SKM-1 treated with dmso at 0.1 percent for 144 hours (cell line): ENCODE measurements around the gene CCT5.
"Not testable (repeated sequence)": the region's sequence is repeated elsewhere in the genome, so short reads cannot be mapped to it uniquely, and the experiment has no call there.

Experiments
- DNase-seq: peaks from one replicate; lab custom pipeline; 2025; ENCODE audit not compliant: unreplicated experiment; lab: John Stamatoyannopoulos, UW

Gene CCT5

DNA sequence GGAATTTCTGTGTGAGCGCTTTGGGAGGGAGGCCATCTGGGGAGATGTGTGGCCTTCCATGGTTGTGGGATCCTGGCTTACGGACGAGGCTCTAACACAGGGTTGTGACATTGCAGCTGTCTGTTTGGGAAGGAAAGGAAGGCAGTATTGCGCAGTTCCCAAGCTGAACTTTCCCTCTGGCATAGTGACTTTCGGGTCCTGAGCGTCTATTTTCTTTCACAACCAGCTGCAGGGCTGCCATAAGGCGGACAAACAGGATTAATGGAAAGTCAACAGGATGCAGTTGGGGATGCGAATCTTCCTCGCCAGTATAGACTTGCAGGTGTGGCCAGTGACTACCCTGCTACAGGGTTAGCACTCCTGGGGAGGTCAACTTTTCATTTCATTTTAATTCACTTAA is 25.9 kb downstream of the CCT5 start:
- DNase-seq = no peak

DNA sequence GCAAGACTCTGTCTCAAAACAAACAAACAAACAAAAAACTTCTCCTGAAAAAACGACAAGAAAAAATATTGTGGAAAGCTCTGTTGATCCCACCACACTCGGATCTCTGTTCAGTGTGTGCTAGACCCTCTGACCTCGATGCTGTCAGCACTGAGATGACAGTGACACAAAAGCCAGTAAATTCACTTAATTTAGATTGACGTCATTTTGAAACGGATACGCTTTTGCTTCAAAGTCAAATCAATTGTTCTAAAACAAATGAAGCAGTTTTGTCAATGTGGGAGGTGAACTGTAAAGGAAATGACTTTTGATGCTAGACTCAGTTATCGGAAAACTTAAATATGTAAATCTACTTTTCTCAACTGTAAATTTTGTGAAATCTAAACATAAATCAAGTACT is 26.6 kb downstream of the CCT5 start:
- DNase-seq = no peak

DNA sequence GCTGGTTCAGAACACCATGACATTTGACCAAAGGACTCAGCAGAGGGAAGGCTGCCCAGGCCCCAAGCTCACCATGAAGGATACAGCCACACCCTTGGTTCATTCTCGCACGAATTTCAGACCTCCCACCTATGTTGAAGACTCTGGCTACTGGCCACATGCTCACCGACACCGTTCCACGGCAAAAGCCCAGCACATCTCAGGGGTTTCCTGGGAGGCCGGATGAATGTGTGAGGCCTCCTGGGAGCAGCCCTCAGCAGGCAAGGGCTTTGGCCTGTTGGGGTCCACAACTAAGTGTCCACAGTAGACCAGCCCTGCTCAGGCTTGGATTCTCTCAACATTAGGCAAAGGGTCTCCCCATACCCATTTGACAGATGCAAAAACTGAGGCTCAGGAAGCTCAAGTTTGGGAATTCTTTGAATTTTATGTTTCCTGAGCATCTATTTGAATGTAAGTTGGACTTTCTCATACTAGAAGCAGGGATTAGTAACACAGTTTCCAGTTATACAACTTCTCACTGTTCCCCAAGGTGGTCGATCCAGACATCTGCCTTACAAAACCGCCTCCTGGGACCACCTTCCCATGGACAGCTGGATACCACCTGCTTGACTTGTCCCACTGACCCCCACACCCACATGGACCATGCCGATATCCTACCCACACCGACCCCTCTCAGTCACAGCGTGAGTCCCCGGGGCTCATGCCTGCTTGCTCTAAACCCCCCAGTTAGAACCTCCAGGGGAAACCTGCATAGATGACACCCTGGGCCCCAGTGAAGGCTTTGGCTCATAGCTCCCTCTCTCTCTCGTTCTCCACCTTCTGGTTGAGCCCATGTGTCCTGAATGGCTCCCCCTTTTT is 27.9 kb downstream of the CCT5 start:
- DNase-seq = no peak

DNA sequence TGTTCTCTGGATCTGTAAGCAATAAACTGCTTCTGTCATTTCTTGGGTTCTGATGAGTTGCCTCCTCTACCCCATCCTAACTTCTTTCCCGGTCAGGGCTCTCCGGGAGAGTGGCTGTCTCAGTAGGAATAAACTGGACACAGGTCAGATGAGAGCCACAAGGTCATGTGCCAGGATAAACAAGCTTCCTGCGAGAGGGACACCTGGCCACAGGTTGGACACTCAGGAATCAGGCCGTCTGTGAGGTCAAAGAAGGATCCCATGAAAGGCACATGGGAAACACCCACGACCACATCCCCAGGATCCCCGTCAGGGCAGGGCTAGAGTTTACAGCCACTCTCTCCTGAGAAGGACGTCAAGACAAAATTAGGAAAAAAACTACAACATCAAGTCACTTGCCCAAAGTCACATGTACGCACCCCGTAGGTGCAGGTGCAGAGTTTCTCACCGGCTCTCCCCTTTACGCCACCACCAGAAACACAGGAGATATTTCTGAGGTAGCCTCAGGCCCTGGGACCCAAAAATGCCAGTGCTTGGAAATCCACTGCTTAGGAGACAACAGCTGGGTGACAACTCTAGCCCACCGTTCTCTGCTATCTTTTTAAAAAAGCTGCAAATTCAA is 28.7 kb downstream of the CCT5 start:
- no peak for DNase-seq

DNA sequence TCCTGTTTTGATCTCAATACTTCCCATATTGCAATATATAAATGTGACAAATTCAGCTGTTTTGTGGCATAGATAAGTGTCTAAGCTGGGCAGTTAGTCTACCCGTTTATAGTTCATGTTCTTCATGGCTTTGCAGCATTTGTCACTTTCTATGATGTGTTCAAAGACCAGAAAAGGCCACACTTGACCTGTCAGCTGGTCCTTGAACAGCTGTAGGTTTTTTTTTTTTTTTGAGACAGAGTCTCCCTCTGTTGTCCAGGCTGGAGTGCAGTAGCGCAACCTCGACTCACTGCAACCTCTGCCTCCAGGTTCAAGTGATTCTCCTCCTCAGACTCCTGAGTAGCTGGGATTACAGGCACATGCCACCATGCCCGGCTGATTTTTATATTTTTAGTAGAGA is 29.2 kb downstream of the CCT5 start:
- no peak for DNase-seq

DNA sequence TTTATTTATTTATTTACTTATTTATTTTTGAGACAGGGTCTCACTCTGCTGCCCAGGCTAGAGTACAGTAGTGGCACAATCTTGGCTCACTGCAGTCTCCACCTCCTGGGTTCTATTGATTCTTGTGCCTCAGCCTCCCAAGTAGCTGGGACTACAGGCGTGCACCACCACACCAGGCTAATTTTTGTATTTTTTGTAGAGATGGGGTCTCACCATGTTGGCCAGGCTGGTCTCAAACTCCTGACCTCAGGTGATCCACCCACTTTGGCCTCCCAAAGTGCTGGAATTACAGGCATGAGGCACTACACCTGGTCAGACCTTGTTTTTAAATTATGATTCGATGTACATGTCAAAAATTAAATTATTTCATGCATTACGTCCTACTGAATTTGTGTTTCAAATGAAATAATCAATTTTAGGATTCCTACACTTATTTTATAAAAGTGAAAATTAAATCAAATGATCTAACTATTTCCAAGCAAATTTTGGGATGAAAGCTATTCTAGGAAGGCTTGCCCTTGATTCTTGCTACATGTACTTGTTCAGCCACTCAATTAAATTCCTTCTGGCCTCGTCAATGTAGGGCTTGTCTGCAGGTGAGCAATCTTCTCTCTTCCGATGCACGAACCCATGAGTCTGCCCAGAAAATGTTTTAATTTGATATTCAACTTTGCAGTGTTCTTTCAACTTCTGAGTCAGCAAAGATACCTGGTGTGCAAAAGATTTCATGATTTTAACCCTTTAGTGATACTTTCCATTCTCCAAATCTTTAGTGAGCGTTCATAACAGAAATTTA is 30.0 kb downstream of the CCT5 start:
- DNase-seq = no peak

DNA sequence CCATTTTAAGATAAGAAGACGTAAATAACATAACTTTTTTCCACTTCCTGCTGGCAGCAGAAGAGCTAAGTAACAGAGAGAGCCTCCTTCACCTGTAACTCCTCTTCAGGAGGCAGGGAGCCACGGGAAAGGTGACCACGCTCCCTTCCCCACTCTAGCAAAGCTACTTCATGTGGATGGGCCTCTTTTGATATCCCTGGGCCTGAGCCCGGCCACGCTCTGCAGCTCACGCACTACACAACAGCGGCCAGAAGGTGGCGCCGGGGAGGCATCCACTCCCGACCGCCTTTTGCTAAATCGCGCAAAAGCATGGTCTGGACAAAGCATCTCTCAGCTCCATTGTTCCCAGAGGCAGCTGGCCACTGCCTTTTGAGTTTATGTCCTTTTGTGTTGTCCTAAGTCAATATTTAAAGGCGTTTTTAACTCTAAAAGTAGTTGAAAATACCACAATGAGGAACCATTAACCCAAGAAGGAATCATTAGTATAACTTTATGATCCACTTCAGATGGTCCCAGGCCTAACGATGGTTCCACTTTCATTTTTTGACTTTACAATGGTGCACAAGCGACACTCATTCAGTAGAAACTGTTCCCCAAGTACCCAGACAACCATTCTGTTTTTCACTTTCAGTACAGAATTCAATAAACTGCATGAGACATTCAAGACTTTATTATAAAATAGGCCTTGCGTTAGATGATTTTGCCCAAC is 34.0 kb downstream of the CCT5 start:
- DNase-seq = peak; percentile 50

DNA sequence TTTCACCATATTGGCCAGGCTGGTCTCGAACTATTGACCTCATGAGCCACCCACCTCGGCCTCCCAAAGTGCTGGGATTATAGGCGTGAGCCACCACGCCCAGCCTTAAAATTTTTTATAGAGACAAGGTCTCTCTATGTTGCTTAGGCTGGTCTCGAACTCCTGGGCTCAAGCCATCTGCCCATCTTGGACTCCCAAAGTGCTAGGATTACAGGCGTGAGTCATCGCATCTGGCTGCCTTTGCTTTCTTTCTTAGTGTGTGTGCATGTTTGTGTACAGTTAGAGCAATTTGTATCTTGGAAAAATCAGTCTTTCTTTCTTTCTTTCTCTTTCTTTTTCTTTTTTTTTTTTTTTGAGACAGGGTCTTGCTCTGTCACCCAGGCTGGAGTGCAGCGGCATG is 35.3 kb downstream of the CCT5 start:
- not testable (repeated sequence) for DNase-seq

DNA sequence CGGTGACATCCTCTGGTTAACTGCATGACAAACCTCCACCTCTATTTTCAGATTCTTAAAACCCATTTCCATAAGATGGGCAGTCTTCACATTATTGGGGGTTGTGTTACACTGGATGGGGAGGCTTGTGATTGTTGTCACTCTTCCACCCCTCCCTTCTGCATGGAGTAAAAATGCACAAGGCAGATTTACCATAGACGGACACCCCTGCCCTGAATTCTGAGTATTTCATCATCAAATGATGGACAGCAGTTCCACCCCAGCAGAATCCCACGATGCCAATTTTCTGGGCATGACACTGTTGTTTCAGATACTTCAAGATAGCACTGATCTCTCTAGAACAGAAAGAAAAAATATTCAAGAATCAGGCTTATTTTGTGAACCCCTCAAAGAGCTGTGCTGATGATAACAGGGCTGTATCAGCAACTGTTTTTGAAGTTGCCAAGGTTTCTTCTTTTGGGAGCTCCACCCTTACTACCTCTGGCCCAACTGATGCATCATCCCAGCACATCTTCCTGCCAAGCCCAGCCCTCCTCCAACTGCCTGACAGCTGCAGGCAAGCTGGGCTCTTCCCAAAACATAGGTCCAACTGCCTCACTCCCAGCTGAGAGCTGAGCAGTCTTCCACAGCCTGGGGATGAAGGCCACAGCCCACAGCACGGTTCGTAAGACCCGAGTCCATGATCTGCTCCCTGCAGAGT is 36.2 kb downstream of the CCT5 start:
- no peak for DNase-seq

DNA sequence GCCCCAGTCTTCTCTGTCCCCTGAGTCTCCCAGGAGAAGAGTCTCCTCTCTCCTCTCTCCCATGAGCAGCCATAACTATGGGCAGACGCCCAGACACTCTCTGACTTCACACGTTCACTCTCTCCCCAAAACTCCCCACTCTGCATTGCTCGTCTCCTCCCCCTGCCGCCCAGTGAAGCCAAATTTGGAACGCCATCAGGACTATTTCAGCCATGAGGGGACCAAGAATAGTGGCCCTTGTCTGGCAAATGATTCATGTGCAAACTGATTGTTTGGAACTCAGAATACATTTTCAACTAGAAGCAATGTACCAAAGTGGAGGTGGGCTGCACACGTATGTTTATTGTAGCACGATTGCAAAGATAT is 36.8 kb downstream of the CCT5 start:
- no peak for DNase-seq

DNA sequence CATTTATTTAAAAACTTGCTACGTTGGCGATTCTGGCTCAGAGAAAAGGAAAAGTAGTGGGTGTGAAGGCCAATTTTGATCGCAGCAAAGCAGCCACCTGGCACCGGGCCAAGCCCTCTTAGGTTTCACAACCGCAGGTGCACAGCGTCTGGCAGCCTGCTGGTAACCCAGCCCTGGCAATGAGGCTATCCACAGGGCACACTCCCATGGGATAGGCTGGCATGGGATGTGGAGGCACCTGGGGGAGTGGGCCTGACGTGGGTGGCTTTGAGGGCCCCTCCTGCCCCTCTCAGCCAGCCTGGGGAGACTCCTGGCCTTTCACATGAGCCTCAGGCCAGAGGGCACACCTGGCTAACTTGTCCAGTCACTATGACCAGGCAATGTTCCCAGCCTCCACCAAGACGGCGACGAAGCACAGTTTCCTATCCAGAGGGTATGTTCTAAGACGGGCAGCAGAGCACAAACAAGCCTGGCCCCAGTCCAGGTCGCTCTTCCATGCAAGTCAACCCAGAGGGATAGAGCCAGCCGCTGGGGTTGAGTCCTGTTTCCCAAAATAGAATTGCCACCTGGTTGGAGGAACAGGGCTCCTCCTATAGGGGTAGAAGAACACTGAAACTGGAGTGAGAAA is 38.6 kb downstream of the CCT5 start:
- no peak for DNase-seq

DNA sequence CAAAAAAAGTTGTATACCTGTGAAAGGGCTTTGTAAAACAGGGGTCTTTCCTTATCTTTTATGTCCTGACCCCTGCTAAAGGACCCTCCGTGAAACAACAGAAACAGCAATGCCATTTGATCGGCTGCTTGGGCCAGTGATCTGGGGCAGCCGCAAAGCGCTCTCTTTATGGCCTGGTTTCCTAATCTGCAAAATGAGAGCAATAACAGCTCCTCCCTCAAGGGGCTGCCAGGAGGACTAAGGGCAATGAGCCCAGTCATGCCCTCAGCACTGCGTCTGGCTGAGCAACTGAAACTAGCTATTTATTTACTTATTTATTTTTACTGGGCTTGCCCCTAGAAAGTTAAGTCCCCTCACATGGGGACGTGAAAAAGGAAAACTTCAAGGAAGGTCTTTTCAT is 39.3 kb downstream of the CCT5 start:
- no peak for DNase-seq

DNA sequence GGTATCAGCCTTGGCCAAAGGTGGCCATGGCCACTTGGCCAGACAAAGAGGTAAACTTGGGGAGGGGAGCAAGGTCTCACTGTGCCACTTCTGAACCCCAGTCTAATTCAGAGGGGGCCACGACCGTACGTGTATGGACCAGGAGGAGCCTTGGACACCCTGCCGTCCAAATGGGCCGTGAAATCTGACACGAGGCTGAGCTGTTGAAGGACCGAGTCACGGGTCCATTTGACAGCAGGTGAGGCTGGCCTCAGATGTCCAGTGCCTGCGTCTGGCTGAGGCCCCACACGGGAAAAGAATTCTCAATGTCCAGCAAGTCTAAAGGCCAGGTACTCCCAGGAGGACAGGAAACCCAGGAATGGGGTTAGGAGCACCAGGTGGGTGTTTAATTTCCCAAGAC is 39.9 kb downstream of the CCT5 start:
- DNase-seq = no peak

DNA sequence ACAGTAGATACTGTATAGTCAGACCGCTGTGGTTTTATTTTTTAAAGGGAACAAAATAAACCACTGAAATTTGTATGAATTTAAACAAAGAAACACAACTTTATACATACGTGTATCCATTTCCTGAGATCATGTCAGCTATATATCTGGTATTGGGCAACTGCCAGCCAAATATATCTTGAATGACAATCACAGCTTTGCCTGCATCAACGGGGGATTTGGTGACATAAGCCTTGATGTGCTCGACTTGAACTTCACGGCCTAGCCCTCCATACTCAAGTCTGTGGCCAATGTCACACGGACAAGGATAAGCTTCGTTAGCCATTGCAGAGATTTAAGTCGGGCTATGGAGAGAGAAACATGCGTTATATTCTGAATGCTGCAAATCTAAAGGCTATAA is 40.4 kb downstream of the CCT5 start:
- DNase-seq = no peak

DNA sequence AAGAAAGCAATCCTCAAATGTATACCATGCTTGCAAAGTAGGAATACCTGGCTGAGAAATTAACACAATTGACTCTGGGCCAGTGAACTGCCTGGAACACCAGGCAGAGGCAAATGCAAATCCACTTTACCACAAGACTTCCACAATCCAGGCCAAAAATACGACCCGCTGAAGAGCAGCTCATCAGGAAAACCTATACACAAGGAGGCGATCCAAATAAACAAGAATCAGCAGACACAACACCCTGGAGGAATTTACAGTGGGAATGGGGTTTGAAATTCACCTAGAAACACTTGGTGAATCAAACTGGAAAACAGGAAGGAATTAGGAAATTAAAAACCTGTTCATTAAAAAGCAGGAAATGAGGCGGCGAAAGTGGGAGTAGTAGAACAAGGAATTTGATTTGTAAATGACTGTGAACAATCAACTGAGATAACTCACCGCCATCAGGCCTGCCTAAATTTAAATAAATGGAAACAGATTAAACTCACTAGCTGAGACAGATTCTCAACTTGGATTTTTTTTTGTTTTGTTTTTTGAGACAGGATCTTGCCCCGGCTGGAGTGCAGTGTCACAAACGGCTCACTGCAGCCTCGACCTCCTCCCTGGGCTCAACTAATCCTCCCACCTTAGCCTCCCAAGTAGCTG is 41.7 kb downstream of the CCT5 start:
- no peak for DNase-seq

DNA sequence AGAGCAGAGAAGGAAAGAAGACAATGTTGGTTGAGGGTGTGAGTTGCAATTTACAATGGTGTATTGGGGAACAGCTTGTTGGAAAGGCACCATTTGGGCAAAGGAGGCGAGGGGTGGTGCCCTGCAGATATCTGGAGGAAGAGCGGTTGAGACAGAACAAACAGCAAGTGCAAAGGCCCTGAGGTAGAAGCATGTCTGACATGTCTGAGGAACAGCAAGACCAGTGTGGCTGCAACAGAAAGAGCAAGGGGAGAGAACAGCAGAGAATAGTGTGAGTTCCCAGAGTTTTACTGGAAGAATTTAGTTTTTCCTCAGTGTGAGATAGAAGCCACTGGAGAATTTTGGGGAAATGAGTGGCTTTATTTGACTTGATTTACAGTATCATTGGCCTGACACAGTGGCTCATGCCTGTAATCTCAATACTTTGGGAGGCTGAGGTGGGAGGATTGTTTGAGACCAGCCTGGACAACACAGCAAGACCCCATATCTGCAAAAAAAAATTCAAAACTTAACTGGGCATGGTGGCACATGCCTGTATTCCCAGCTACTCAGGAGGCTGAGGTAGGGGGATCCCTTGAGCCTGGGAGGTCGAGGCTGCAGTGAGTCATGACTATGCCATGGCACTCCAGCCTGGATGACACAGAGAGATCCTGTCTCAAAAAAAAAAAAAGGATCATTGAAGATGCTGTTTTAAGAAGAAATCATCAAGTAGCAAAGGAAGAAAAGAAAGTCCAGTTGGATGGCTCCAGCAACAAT is 44.0 kb downstream of the CCT5 start:
- no peak for DNase-seq

DNA sequence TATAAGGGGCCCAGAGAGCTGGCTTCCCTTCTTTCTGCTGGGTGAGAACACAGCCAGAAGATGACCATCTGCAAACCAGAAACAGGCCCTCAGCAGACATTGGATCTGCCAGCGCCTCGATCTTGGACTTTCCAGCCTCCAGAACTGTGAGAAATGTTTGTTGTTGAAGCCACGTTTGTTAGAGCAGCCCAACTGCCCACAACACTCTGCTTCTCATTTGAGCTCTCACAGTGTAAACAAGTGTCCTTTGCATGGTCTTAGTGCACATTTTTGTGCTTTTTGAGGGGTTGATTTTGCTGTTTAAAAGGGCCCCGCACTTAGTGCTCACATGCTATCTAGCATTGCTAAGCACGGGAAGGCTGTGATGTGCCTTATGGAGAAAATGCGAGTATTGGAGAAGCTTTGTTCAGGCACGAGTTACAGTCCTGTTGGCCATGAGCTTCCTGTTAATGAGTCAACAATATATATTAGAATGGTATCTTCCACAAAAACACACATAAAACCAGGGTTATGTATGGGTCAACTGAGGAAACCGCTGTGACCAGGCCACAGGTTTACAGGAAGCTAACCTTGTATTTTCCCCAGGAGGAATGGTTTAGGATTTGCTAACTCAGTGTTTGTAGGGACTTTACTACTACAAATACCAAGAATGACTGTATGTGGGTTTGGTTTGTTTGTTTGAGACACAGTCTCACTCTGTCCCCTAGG is 45.7 kb downstream of the CCT5 start:
- DNase-seq = no peak

DNA sequence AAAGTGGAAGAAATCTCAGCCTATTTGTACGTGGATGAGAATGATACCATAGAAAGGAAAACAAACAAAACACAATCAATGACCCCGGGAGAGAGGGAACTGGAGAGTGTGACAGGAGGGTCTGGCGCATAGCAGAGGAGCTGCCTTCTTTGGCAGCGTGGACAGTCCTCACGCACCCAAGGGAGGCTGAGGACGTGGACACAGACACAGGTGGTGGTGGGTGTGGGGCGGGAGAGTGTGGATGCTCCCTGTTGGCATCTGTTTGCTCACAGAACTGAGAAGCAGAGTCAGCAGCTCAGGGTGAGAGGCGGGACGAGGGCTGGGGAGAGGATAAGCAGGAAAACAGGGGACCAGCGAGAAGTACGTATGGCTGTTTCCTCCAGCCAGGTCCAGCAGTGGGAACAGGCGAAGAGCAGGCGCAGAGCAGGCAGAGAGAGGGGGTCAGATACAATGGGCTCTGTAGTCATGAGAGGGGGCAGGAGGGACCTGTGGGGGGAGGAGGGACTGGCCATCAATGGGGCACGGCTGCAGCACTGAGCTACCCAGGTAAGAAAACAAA is 47.6 kb downstream of the CCT5 start:
- DNase-seq = no peak
